ENCODE measurements around the gene MAP3K21. TPM values are rescaled to one million over a fixed set of nuclear protein-coding genes. Genes with fewer than 3 reads are reported as not detected.

The MAP3K21 gene
- total RNA-seq, 1 donor from 2014 or later: 4.7 TPM

DNA sequence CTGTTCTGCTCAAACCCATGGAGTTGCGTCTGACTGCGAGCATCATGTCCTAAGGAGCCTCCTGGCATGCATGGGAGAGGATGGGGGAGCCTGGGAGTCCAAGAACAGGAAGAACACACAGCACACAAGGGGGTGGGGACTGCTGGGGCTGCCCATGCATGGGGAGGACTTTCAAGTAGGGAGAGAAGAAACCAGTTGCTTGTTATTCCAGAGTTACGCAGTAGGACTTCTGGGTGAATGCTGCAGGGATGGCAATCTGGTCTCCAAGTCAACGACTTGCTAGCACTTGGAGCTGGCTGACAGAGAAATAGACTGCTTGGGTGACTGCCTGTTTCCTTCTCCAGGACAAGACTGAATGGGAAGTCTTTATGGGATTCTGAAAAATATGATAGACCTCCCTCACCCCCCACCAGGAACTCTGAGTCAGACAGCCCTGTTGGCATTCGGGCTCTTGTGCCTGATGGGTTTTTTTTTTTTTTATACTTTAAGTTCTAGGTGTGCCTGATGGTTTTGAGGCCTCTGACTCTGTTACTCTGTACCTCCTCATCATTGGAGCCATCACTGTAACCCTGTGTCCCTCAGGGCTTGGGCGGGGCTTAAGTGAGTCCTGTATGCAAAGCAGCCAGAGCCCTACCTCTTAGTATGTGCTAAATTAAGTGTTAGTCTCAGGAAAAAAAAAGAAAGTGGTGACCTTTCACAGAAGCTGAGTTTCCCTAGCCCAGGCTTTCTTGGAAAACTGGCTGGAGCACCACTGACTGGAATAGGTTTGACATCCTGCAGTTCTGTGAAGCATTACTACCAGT, 30.3 kb downstream of the MAP3K21 start:
- DNase-seq (ENCODE audit: low spot score) (no peak), ATAC-seq (no peak)

DNA sequence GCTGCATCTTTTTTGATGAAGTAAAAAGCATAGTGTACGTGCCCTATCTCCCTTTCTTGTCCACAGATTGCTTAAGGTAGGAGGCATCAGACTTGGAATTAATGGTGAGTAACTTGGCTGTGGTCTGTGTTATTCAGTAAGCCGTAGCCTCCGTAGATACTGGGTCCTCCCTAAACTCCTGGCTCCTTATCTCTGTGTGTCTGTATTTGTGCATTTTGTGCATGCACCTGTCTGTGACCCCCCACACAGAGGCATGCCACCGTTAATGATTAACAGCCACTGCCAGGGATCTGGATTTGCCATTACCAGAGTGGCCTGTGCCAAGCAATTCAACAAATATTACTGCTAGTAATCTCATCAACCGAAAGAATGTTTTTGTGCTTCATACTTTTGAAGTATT, 31.9 kb downstream of the MAP3K21 start:
- DNase-seq (ENCODE audit: low spot score) (peak; percentile 90), ATAC-seq (peak; percentile 95)

DNA sequence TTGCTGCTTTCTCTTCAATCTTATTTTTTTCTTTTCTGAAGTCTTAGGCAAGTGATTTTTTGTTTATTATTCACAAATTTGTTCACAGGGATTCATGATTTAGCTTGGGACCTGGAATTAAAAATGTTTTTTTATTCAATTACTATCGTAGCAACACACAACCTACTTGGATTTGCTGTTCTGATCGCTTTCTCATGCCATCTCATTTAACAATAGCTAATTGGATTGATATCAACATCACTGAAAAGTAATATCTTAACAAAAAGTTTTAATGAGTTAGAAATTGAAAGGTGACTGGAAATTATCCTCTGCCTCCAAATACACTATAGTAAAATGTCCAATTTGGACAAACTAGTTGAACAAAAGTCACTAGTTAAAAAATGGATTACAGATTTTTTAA, 32.4 kb downstream of the MAP3K21 start:
- ATAC-seq: no peak
- DNase-seq (ENCODE audit: low spot score): no peak

DNA sequence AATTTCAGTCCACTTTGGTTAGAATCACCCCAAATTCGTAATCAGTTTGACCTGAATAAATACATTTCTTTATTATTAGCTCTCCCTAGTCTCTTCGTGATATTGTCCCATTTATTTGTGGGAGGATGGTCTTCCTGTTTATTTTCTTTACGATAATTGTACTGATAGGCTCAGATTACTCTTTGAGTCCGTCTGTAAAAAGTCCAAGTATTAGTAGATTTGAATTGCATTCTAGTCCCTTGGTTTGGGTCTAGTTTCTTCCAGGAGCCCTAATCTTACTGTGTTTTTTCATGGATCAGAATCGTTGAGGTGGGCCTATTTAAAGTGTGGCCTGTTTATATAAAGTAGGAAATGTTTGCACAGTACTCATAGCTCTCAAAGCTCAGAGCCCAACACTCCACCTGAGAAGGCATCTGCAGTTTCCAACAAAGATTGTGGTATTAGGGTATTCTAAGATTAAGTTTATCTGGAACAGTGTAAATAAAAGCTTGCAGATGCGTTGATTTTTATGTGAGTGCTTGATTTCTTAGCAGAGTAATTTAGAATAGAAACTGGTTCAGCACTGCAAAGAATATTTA, 33.1 kb downstream of the MAP3K21 start:
- no peak for DNase-seq (ENCODE audit: low spot score)
- no peak for ATAC-seq

DNA sequence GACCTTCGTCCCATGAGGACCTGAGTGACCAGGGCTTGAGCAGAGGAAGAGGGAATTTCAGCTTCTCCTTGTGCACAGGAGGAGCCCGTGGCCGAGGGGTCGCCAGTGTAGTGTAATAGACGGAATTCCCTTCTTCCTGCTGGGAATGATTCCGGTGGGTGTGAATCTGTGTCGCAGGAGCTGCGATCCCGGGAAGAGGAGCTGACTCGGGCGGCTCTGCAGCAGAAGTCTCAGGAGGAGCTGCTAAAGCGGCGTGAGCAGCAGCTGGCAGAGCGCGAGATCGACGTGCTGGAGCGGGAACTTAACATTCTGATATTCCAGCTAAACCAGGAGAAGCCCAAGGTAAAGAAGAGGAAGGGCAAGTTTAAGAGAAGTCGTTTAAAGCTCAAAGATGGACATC, 34.4 kb downstream of the MAP3K21 start:
- DNase-seq (ENCODE audit: low spot score) (no peak), ATAC-seq (no peak)

DNA sequence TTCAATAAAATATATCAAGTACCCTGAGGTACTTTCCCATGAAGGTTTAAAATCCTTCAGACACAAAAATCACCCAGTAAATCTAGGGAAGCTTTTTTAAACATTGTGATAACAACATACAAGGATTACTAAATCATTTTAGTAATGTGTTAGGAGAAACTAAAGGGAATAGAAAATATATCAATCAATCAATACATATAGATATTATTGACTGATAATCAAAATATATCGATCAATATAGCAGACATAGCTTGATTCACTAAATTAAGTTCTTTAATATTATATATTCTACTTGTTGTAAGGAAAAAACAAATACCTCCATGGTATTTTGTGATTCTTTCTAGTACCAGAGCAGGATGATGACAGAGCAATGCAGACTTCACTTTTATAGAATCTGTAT, 35.2 kb downstream of the MAP3K21 start:
- no peak for DNase-seq (ENCODE audit: low spot score)
- ATAC-seq: no peak

DNA sequence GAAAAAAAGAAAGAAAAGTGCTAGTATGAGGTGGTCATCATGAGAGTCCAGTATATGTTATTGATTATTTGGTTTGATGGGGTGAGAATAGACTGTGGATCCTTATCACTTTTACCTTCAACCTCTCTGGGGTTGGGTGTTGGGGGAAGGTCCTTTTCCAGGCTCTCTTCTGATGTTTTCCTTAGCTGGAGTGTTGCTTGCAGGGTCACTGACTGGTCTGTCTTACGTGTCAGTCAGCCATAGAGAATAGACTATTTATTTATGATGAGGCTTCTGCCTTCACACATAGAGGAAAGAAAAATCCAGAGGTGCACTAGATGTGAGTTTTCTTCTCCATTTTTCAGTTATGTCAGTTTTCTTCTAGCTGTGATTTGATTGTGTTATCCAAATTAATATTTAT, 36.5 kb downstream of the MAP3K21 start:
- DNase-seq (ENCODE audit: low spot score): no peak
- ATAC-seq: peak; percentile 55

DNA sequence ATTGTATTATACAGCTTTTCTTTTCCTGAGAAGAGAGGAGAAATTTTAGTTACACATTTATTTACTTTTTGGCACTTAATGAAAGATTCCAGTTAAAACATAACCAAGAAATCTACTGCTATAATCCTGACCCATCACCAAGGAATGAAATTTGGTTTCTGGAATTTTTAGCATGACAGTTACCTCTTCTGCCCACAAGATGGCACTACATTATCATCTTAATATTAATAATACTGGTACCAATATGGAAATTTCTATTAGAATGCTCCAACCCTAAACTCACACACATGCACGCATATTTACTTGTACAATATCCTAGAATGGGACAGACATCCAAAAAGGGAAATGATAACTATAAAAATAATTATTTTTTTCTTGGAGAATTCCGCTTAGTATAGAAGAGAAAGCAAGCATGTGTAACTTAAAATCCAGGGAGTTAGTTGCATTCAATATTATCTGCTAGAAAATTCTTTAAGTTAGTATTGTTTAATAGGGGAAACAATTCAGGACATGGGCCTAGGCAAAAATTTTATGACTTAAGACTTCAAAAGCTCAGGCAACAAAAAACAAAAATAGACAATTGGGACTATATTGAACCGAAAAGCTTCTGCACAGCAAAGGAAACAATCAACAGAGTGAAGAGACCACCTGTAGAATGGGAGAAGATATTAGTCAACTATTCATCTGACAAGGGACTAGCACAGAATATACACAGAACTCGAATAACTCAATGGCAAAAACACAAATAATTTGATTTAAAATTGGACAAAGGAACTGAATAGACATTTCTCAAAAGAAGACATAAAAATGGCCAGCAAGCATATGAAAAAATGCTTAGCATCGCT, 37.4 kb downstream of the MAP3K21 start:
- DNase-seq (ENCODE audit: low spot score) (no peak), ATAC-seq (peak; percentile 88)

DNA sequence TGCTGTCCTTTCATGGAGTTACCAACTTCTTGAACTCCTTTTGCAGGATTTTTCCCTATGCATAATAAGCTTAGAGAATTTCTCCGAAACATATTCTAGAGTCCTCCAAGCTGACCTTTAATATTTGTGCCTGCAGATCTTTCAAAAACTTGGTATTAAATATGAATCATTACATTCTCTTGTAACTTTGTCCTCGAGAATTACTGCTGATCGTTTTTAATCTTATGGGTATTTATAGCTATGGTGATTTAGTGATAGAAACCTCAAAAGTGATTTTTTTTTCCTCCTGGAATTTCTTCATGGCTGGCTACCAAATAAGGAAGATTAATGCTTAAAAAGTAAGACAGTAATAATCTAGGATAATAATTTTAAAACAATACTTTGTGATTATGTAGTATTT, 39.1 kb downstream of the MAP3K21 start:
- no peak for ATAC-seq
- no peak for DNase-seq (ENCODE audit: low spot score)

DNA sequence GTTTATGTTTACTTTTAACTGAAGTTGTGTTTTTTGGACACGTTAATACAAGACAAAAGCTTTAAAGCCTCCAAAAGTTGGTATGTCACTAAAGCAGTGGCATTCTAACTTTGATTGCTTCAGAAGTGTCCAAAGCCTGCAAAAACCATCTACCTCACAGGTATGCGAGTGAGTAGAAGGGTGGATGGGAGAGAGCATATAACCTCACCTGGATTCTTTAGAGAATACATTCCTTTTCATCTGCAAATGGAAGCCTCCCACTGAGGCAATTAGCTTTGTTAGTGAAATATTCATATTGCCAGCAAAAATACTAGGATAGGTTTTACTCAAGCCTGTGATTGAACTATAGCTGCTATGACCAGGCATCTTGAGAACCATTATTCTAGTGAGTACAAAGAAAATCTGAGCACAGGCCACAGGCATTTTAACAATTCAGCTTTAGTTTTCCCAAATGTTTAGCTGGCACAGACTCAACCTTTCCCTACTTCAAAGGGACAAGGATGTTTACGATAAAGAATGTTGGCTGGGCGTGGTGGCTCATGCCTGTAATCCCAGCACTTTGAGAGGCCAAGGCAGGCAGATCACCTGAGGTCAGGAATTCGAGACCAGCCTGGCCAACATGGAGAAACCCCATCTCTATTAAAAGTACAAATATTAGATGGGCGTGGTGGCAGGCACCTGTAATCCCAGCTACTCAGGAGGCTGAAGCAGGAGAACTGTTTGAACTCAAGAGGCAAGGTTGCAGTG, 39.7 kb downstream of the MAP3K21 start:
- DNase-seq (ENCODE audit: low spot score) (no peak), ATAC-seq (no peak)

DNA sequence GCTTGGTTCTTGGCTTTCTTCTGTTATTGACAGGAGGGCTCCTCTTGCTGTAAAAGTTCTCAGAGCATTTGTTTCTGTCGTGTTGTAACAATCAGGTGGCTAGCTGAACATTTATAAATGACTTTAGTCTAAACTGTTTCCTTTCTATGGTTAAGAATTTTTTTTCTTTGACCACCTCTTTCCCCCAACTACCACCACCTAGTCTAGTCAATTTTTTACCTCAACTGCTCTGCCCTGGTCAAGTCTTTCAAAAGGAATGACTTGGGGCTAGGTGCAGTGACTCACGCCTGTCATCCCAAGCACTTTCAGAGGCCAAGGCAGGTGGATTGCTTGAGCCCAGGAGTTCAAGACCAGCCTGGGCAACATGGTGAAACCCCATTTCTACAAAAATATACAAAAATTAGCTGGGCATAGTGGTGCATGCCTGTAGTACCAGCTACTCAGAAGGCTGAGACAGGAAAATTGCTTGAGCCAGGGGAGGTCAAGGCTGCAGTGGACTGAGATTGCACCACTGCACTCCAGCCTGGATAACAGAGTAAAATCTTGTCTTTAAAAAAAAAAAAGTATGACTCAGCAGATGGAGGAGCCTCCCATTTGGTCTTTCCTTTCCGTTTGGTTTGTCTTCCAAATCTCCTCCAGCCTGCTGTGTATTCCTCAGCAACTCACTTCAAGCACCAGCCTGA, 40.7 kb downstream of the MAP3K21 start:
- DNase-seq (ENCODE audit: low spot score) (no peak), ATAC-seq (peak; percentile 24)

DNA sequence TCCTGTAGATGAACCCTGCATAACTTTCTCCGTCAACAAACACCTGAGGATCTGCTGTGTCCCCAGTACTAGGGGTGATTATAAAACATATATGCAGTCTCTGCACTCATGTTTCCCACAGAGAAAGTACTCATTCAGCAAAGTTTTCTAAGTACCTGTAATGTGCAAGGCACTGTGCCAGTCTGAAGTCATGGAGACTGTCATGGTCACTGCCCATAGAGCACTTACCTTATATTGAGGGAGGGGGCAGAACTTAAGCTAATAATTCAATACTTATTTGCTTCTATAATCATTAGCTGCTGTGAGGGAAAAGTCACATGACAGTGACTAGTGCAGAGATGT, 41.2 kb downstream of the MAP3K21 start:
- ATAC-seq (no peak), DNase-seq (ENCODE audit: low spot score) (no peak)

DNA sequence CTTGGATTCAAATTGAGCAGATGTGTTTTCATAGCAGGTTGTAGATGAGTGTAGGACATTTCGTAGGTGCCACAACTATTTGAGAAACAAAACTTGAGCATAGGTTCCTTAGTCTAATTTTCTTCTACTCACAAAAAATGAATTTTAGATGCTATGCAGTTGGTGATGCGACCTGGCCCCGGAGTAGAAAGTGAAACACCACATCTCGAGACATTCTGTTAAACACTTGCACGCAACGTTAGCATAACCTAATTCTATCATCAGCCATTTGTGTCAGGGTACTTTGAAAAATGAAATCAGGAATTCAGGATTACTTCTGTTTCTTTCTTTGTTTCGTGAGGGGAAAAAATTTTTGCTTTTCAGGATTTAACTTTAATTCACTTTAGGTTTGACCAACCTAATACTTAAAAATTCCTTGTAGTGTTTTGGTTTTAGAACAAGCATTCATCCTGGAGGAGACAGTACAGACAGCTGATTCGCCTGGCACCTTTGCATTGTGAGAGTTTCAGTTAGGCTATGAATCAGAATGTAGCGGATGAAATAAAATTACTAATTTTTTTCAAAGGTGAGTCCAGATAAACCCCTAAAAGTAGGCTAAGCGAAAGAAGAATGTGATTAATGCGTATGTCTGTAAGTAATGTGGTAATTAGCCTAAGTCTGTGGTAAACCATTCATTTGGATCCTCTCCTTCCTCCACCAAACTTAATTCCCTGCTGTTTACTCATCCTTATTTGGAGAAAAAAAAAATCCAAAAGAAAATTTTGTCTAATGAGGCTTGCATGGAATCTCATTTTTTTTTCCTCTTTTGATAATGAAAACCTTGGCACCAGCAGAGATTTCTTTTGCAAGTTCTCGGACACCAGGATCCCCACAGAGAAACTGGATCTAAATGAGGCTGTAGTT, 44.9 kb downstream of the MAP3K21 start:
- no peak for DNase-seq (ENCODE audit: low spot score)
- ATAC-seq: no peak

DNA sequence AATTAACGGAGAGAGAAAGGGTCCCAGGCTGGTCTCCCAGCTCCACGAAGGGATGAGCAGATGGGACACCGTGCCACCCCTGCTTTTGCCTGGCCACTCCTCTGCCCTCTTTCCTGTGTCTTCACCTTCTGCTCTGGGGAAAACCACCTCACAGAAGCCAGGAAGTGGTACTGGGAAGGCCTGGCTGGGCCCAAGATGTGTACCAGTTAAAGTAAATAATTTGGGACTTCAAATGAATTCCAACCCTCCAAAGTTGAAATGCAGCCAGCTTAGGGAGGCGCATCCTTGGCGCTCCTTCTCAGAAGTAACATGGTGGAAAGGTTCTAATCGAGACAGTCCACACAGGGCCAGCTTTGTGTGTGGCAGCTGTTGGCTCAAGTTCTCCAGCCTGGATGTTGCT, 45.7 kb downstream of the MAP3K21 start:
- ATAC-seq (no peak), DNase-seq (ENCODE audit: low spot score) (no peak)

DNA sequence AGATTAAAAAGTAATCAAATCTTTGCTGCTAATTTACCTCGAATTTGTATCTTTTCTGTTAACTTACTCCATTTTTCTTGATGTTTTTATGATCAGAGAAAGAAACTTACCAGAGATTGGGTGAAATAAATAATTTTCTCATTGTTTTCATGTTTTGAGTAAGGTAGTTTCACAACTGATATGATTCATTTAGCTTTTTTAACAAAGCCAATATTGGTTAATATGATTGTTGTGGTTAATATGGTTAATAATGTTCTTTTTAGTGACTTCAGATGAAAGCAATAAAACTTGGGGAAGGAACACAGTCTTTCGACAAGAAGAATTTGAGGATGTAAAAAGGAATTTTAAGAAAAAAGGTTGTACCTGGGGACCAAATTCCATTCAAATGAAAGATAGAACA, 48.1 kb downstream of the MAP3K21 start:
- DNase-seq (ENCODE audit: low spot score): no peak
- ATAC-seq: no peak

DNA sequence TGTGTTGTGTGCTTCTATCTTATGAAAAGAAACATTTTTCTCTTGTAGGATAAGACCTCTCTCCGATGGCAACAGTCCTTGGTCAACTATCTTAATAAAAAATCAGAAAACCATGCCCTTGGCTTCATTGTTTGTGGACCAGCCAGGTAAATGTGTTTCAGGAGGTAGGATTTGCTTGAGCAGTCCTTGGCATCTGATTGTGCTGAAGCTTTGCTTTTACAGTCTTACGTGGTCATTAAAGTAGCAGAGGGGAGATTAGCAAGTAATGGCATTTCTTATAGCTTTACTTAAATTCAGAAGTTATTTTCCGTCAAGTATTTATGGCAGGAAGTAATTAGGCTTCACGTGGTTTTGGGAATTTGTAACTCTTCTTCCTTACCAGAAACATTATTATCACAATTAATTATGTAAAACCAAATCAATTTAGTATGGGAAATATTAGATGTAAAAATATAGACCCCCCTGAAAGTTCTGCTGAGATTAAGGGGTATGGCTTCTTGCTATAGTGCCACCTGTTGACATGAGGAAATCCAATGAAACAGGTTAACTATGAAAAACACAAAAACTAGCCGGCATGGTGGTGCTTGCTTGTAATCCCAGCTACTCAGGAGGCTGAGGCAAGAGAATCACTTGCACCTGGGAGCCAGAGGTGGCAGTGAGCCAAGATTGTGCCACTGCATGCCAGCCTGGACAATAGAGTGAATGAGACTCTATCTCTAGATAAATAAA, 49.0 kb downstream of the MAP3K21 start:
- no peak for DNase-seq (ENCODE audit: low spot score)
- no peak for ATAC-seq

DNA sequence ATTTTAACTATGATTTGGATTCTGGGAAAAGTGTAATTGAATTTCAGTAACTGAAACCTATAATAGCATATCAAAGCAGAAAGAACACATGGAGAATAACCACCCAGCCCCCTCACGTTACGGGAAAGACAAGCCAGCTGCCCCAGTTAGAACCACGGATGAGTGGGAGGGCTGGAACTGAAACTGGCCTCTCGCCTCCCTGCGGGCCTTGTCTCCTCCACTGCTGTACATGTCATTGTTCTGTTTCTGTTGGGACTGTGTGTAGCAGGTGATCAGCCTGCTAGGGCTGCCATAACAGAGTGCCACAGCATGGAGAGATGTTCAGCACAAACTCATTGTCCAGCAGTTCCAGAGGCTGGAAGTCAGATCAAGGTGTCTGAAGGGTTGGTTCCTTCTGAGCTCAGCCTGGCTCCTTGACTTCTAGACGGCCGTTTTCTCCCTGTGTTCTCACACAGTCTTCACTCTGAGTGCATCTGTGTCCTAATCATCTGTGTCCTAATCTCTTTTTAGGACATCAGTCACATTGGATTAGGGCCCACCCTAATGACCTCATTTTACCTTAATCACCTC, 52.4 kb downstream of the MAP3K21 start:
- ATAC-seq (no peak), DNase-seq (ENCODE audit: low spot score) (no peak)

DNA sequence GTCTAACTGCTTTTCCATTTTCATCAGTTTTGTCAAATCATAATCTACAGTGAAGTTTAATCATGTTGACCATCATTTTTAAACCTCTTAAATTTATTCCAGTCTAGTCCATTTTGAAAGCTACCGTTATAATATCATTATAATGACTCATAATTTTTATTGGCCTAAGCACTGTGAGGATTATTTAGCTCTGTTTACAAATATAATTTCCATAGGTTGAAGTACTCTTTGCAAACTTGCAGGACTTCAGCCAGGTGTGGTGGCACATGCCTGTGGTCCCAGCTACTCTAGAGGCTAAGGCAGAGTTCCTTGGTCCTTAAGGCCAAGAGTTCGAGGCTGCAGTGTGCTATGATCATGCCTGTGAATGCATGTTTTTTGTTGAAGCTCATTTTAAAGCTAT, 54.3 kb downstream of the MAP3K21 start:
- DNase-seq (ENCODE audit: low spot score): no peak
- no peak for ATAC-seq

DNA sequence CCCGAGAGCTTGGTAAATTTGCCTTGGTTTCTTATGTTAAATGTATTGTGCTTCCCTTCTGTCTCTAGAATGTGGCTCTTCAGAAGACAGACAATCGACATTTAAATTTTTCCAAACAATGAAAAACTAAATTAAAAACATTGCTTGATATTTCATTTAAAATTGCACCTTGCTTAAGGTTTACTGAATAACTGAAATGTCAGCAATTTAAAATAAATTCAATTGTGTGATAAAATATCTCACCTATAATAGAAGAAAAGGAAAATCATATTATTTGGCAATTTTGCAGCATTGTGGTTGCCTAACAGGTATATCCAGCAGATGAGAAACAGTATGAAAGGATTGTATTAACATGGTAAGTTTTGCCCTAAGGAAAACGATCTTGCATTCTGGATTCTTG, 56.5 kb downstream of the MAP3K21 start:
- DNase-seq (ENCODE audit: low spot score) (no peak), ATAC-seq (no peak)
